AG04450 (cell line): ENCODE results near the gene PSEN1. TPM values are rescaled to one million over a fixed set of nuclear protein-coding genes. Genes with fewer than 3 reads are reported as not detected.
"Not testable (repeated sequence)": the region's sequence is repeated elsewhere in the genome, so short reads cannot be mapped to it uniquely, and the experiment has no call there.

Source experiments
- CTCF ChIA-PET: fragments of 300-600, 350-600 bp; formaldehyde crosslinking; extraction: SDS; loops from one replicate; lab custom pipeline; 2022; ENCODE audit warnings: antibody characterized with exemption, inconsistent platforms; lab: Charles Lee
- POLR2A ChIA-PET: fragments of 350-600 bp; formaldehyde crosslinking; extraction: SDS; loops from one replicate; lab custom pipeline; 2021; ENCODE audit warnings: antibody characterized with exemption, inconsistent platforms; lab: Yijun Ruan, JAX
- DNase-seq: peaks from one replicate; pipeline ENCODE4 v3.0.0-alpha.2; 2011; ENCODE audit warnings: low read depth, low spot score
- H3K27ac ChIP-seq: one replicate; pipeline ENCODE4 v1.5.1; 2012; ENCODE audit warnings: low read depth, low read length, control low read depth
- H3K27me3 ChIP-seq: one replicate; pipeline ENCODE4 v1.6.0; 2012; ENCODE audit warnings: low read length; ENCODE audit not compliant: control insufficient read depth, insufficient read depth
- H3K4me3 ChIP-seq: 2 replicates; pipeline ENCODE4 v1.5.1; 2011; ENCODE audit warnings: mild to moderate bottlenecking, low read depth, low read length, control low read depth
- H3K9me3 ChIP-seq: 2 replicates; pipeline ENCODE4 v1.5.1; 2012; ENCODE audit warnings: low read length; ENCODE audit not compliant: control insufficient read depth, insufficient read depth
- CTCF ChIP-seq: IDR thresholded peaks from 2 replicates; pipeline ENCODE4 v1.5.1; 2011; ENCODE audit warnings: low read depth, low read length, control low read depth, inconsistent platforms
- polyA plus RNA-seq: library from polyadenylated mRNA; depleted of rRNA; stranded (reverse); fragments of >200 nt; gene quantifications from 2 replicates; pipeline ENCODE4 v1.2.3, GENCODE V29; 2011

PSEN1 gene
- polyA plus RNA-seq, 1 experiment, result 20.2 TPM

- DNase-seq, result no peak
- ChIA-PET POLR2A (no interaction called here), CTCF (interaction anchor here (0.9 kb wide), 1 partner anchor 106 kb away, joined by 3 read pairs; no protein-coding TSS in a partner anchor)
- no peak for TF ChIP-seq CTCF
- no peaks in the 10 kb centered on the region for H3K27me3 ChIP-seq
- H3K4me3 ChIP-seq, result no peak overlapping the region
- H3K27ac ChIP-seq, result no peak overlapping the region
- no peaks in the 10 kb centered on the region for H3K9me3 ChIP-seq
Measured at GRCh38 chr14:73189651-73190050, 53.3 kb downstream of the PSEN1 start.

- ChIA-PET CTCF (no interaction called here), POLR2A (no interaction called here)
- DNase-seq, result no peak
- no peak overlapping the region for H3K27ac ChIP-seq
- no peak overlapping the region for H3K4me3 ChIP-seq
- no peak for TF ChIP-seq CTCF
- no peaks in the 10 kb centered on the region for H3K9me3 ChIP-seq
- no peaks in the 10 kb centered on the region for H3K27me3 ChIP-seq
Measured at GRCh38 chr14:73191441-73191840, 55.1 kb downstream of the PSEN1 start.

GRCh38 chr14:73194306-73194705 is 58.0 kb downstream of the PSEN1 start:
- POLR2A ChIA-PET, result not testable (repeated sequence)

GRCh38 chr14:73198253-73198652 is 61.9 kb downstream of the PSEN1 start:
- no peak for DNase-seq

More at GRCh38 chr14:73194306-73194705, 58.0 kb downstream of the PSEN1 start:
- not testable (repeated sequence) for H3K4me3 ChIP-seq, DNase-seq, H3K27ac ChIP-seq, H3K9me3 ChIP-seq, H3K27me3 ChIP-seq
- CTCF ChIA-PET, result interaction anchor here (0.6 to 0.9 kb wide), 2 partner anchors 21 to 44 kb away, joined by 3 to 4 read pairs; no protein-coding TSS in a partner anchor

GRCh38 chr14:73203527-73203926 is 67.2 kb downstream of the PSEN1 start:
- Histone ChIP-seq H3K9me3 (peaks cover 10% of the 10 kb centered on the region), H3K4me3 (no peak overlapping the region), H3K27ac (no peak overlapping the region), H3K27me3 (no peaks in the 10 kb centered on the region)
- ChIA-PET CTCF (interaction anchor here (0.6 kb wide), 1 partner anchor 36 kb away, joined by 9 read pairs; no protein-coding TSS in a partner anchor), POLR2A (no interaction called here)
- DNase-seq, result no peak
- no peak for TF ChIP-seq CTCF

More at GRCh38 chr14:73198253-73198652, 61.9 kb downstream of the PSEN1 start:
- TF ChIP-seq CTCF, result no peak
- H3K27me3 ChIP-seq, result no peaks in the 10 kb centered on the region
- H3K27ac ChIP-seq, result no peak overlapping the region
- CTCF ChIA-PET, result no interaction called here
- H3K9me3 ChIP-seq, result no peaks in the 10 kb centered on the region
- POLR2A ChIA-PET, result no interaction called here
- no peak overlapping the region for H3K4me3 ChIP-seq
